Choroid plexus epithelial cell (primary cell): Measurements from ENCODE around the gene POLR3E.

Source experiments
- DNase-seq: peaks from one replicate; pipeline ENCODE4 v3.0.0-alpha.2; 2010; ENCODE audit warnings: low read depth
- H3K4me3 ChIP-seq: 2 replicates; pipeline ENCODE4 v1.5.1; 2011; ENCODE audit warnings: low read depth, mild to moderate bottlenecking, control low read depth, low read length, moderate library complexity
- TF ChIP-seq, protein P1 (sequence below): conservative IDR thresholded peaks from 2 replicates; pipeline ENCODE4 v1.5.1; 2011; ENCODE audit warnings: low read depth, mild to moderate bottlenecking, control low read depth, inconsistent platforms, low read length, moderate library complexity

Gene POLR3E

DNA sequence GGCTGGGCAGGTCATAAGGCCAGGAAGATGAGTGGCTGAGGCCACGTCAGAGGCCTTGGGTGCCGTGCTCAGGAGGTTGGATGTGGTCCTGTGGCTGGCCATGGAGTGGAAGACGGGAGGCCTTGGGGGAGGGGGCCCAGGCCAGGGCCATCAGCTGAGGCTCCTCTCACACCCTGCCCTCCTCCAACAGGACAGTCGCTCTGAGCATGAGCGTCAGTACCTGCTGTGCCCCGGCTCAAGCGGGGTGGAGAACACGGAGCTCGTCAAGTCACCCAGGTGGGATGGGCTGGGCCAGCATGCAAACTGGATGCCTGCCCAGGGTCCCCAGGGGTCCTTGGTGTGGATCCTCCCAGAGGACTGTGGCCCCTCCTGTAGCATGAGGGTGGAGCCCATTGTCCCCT lies 19.2 kb downstream of the POLR3E start:
- TF ChIP-seq, protein P1, sequence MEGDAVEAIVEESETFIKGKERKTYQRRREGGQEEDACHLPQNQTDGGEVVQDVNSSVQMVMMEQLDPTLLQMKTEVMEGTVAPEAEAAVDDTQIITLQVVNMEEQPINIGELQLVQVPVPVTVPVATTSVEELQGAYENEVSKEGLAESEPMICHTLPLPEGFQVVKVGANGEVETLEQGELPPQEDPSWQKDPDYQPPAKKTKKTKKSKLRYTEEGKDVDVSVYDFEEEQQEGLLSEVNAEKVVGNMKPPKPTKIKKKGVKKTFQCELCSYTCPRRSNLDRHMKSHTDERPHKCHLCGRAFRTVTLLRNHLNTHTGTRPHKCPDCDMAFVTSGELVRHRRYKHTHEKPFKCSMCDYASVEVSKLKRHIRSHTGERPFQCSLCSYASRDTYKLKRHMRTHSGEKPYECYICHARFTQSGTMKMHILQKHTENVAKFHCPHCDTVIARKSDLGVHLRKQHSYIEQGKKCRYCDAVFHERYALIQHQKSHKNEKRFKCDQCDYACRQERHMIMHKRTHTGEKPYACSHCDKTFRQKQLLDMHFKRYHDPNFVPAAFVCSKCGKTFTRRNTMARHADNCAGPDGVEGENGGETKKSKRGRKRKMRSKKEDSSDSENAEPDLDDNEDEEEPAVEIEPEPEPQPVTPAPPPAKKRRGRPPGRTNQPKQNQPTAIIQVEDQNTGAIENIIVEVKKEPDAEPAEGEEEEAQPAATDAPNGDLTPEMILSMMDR: no peak
- no peak for DNase-seq
- H3K4me3 ChIP-seq: no peak overlapping the region

DNA sequence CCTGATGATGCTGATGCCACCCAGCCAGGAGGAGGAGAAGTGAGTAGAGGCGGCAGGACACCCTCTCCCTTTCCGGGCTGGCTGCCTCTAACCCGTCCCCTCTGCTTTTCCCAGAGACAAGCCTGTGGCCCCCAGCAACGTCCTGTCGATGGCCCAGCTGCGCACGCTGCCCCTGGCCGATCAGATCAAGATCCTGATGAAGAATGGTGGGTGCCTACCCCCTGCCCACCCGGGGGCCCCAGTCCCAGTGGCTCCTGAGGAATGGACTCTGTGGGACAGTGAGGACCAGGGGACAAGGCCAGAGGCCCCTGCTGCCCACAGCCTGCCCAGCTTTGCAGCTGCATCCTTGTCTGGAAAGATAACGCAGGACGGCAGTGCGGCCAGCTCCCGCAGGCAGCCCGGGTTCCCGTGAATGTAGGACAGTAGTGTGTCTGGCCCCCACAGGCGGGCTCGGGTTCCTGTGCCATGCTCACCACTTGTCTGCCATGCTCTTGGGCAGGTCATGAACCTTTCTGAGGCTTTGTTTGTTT lies 19.9 kb downstream of the POLR3E start:
- DNase-seq: no peak
- no peak overlapping the region for H3K4me3 ChIP-seq
- TF ChIP-seq, protein P1: no peak

DNA sequence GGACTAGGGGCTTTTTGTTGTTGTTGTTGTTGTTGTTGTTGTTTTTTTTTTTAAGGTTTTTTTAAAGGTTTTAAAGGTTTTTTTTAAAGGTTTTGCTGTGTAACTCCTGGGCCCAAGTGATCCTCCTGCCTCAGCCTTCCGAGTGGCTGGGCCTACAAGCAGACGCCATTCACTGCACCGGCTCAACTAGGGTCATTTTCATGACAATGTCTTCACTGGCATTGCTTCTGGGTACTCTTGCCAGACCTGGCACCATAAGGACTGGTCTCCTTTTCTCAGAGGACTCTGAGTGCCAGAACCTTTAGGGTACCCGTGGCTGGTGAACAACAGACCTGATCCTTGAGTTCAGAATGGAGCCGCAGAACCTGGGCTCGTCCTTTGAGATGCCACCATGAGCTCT lies 20.4 kb downstream of the POLR3E start:
- TF ChIP-seq, protein P1: no peak
- H3K4me3 ChIP-seq: no peak overlapping the region
- no peak for DNase-seq

DNA sequence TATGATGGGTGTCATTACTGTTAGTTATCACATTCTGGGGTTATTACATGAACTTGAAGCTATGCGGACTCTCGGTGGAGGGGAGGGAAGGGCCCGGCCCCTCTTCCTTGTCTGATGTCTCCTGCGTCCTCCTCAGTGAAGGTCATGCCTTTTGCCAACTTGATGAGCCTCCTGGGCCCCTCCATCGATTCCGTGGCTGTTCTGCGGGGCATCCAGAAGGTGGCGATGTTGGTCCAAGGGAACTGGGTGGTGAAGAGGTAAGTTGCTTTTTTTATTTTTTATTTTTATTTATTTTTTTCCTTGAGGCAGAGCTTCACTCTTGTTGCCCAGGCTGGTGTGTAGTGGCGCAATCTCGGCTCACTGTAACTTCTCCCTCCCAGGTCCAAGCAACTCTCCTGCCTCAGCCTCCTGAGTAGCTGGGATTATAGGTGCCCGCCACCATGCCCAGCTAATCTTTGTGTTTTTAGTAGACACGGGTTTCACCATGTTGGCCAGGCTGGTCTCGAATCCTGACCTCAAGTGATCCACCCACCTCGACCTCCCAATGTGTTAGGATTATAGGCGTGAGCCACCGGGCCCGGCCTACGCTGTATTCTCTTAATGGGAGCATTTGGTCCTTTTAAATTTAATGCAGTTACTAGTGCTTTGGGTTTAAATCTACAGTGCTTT lies 21.6 kb downstream of the POLR3E start:
- no peak overlapping the region for H3K4me3 ChIP-seq
- DNase-seq: peak; percentile 58
- TF ChIP-seq, protein P1: peak; percentile 78

DNA sequence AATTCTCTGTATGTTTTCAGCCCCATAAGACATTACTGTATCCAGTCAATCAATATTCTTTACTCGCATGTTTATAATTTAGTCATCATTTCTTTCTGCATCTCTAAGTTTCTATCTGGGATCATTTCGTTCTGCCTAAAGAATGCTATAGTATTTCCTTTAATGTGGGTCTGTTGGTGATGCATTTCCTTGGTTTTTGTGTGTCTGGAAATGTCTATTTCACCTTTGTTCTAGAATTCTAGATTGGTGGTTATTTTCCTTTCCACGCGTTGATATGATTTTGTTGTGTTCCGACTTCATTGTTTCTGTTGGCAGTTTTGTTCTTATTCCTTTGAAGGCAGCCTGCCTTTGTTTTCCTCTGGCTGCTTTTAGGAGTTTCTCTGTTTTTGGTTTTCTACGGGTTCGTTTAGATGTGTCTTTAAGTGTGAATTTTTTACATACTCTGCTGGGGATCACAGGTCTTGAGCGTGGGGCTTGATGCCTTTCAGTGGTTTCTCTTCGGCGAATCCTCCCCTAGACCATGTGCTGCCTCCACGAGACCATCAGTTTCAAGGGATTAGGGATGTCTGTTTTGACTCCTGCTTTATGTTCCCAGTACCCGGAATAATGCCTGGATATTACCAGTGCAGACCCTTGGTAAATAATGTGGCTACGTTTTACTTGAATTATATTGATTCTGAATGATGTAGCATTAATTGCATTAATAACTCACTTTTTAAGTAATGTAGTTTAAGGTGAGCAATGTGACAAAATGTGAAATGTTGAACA lies 23.5 kb downstream of the POLR3E start:
- TF ChIP-seq, protein P1: no peak
- H3K4me3 ChIP-seq: no peak overlapping the region
- DNase-seq: no peak

DNA sequence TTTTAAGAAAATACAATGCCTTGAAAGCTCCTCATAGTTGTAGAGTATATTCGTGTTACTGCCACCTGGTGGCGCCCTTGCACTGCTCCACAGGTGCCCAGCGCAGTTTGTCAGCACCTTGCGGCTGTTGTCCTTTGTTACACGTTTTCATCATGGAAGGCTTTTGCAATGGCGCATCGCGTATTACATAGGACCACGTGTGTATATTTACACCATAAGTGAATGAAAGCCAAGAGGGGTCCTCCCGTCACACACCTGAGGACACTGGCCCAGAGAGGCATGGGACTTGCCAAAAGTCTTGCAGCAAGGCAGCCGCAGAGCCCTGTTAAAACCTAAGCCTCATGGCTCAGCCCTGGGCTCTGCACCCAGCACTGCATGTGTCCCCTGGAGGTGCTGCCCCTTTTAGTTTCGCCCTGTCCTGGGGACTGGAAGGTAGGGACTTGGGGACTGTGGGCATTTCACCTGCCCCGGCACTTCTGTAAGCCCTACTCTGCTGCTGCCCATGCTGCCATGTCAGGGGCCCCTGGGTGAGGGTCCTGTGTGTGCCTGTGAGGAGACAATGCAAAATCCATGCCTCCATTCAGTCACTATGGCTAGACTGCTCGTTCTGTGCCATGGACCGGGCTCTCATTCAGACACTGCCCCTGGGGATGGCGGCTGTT lies 24.3 kb downstream of the POLR3E start:
- peak; percentile 87 for DNase-seq
- H3K4me3 ChIP-seq: no peak overlapping the region
- TF ChIP-seq, protein P1: peak; percentile 95
